GM15510 (cell line): ENCODE results near the gene VCL.

Experiments
- POLR2A ChIP-seq: IDR thresholded peaks from 3 replicates; pipeline ENCODE4 v1.6.1; 2011; ENCODE audit warnings: borderline replicate concordance; ENCODE audit not compliant: insufficient read length; ENCODE audit errors: extremely low read depth

The VCL gene

DNA sequence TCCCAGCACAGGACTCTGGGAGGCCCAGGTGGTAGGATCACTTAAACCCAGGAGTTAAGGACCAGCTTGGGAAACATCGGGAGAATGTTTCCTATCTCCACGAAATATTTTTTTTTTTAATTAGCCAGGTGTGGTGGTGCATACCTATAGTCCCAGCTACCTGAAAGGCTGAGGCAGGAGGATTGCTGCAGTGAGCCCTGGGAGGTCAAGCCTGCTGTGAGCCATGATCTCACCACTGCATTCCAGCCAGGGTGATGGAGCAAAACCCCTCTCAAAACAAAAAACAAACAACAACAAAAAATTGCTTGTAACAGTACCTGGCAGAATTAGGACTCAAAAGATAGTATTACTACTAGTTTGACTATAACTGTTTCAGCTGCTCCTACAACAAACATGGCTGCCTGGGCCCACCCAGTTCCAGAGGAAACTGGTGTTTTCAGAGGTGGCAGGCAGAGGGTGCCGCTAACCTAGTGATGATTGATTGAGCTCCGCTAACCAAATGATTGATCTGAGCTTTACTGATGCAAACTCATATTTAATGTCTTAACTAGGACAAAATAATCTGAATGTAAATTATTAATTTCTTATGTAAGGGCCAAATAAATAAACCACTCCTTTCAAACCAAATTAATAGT, 95.7 kb downstream of the VCL start:
- TF ChIP-seq POLR2A = no peak

DNA sequence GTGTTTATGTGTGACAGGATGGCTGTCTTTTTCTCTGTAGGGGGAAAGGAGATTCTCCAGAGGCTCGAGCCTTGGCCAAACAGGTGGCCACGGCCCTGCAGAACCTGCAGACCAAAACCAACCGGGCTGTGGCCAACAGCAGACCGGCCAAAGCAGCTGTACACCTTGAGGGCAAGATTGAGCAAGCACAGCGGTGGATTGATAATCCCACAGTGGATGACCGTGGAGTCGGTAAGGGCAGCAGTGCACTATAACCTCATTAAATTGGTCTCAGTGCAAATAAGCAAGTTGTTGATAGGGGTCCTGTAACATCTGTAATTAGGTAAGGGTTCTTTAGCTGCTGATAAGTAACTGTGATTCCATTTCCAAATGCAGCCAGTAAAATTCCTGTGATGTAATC, 96.3 kb downstream of the VCL start:
- no peak for TF ChIP-seq POLR2A

DNA sequence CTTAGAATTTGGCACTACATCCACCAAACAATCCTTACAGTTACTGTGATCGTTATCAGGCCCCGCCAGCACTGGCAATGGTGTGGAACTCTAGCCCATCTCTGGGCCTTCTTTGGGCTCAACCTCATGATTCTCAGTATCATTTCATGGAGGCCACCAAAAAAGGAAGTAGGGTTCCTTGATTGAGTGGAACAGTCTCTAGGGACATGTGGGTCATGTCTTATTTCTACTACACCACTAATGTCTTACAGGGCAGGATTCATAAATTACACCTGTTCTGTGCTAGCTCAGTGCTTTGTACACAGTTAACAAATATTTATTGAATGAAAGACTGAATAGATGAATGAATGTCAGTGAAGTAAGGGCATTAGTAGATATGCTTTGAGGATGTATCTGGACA, 98.9 kb downstream of the VCL start:
- no peak for TF ChIP-seq POLR2A

DNA sequence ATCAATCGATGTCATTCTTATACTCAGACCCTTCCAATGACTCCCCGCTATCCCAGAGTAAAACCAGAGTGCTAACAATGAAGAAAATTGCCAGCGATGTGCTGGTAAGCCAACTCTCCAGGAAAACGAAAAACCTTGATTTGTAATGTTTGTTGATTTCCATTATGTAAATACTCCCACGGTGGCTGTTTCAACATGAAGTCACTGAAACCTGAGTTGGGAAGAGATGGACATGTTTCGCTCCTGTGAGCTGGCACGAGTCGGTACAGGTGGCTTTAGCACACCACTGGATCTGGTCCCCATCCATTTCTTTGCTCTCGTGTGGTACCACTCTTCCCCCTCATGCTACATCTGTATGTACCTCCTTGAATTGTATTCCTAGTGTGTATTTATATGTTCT, 99.9 kb downstream of the VCL start:
- no peak for TF ChIP-seq POLR2A

DNA sequence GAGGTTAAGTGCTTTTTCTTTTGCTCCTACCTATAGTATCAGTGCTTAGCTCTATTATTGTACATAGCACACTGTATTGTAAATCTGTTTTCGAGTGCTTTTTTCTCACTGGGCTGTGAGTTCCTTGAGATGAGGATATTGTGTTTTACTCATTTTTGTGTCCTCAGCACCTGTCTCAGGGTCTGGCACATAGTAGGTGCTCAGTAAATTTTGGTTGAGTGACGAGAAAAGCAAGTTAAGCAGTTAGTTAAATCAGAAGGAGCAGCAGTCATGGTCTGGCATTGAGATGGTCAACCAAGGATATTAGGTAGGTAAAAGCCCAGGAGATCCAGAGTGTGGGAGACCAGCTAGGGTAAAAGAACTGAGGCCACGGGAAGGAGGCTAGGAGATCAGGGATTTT, 101.5 kb downstream of the VCL start:
- TF ChIP-seq POLR2A = no peak

DNA sequence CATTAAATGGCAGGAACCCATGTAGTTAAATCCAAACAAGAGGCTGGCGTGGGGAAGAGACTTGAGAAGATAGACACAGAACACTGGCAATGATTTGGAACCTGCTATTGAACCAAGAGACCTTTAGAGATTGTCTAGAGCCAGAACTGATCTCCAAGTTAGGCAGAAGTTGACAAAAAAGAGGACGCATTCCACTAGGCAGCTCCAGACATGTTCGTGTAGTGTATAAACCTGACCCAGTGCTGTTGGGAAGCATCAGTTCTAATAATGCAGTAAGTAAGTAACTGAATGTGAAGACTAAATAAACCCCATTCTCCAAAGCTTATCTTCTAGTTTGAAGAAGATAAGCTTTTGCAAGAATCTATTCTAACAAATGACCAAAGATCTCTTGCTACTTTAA, 101.9 kb downstream of the VCL start:
- TF ChIP-seq POLR2A = no peak

DNA sequence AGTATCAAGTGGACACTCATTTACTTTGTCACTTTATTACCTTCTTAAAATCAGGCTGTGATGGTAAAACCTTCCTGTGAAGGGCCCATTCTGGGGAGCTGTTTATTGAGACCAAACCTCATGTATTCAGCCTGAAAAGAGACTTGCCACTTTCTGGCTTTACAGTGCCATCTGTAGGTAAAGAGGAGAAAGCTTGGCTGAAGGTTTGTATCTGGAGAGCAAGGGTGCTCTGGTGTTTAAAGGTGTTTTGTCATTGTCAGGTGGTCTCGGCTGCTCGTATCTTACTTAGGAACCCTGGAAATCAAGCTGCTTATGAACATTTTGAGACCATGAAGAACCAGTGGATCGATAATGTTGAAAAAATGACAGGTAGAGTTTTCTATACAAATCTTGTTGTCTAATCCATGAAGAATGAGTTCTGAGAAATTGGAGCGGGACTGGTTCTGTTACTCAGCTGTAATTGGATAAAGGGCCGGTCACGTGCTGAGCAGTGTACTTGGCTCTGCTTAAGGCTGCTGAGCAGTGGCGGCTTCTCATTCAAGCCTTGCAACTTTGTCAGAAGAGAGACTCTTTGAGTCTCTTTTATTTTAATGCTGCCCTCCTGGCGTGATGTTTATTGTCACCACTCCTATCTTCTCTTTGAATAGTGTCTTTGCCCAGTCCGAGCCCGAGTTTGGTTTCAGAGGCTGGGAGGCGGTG, 105.8 kb downstream of the VCL start:
- TF ChIP-seq POLR2A = no peak

DNA sequence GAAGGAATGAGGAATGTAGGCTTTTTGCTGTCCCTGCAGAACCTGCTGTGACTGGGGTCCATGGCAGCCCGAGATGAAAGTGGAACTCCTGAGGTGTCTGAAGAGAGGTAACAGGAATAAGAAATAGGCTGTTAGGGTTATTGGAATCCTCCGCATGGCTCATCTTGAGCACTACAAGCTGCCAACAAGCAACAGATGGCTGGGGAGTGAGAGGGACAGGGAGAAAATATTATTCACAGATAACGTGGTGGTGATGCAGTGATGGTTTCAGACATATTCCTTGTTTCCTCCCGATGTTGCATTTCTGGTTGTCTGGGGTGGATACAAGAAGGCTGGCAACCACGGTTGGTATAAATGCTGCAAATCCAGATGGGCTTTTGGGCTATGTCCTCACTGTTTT, 106.6 kb downstream of the VCL start:
- no peak for TF ChIP-seq POLR2A

DNA sequence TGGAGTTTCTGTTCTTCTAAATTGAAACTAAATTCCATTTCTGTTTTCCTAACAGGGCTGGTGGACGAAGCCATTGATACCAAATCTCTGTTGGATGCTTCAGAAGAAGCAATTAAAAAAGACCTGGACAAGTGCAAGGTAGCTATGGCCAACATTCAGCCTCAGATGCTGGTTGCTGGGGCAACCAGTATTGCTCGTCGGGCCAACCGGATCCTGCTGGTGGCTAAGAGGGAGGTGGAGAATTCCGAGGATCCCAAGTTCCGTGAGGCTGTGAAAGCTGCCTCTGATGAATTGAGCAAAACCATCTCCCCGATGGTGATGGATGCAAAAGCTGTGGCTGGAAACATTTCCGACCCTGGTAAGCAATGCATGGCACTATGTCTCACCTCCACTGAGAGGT, 107.1 kb downstream of the VCL start:
- TF ChIP-seq POLR2A = no peak

DNA sequence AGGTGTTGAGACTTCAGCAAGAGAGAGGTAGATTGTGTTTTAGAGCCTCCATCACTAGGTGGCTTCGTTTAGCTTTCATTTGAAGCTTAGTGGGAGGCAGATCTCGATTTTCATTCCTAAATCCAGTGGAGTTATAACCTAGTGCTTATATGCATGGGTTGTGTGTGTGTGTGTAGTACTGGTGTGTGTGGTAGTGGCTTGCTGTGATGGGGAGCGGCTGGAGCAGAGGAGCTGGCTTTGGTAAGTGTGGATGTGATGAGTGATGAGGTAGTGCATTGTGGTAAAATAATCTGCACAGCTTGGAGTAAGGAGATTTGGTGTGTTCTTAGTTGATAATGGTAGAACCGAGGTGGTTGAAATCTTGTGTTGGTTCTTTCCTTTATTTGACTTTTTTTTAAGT, 109.5 kb downstream of the VCL start:
- no peak for TF ChIP-seq POLR2A

DNA sequence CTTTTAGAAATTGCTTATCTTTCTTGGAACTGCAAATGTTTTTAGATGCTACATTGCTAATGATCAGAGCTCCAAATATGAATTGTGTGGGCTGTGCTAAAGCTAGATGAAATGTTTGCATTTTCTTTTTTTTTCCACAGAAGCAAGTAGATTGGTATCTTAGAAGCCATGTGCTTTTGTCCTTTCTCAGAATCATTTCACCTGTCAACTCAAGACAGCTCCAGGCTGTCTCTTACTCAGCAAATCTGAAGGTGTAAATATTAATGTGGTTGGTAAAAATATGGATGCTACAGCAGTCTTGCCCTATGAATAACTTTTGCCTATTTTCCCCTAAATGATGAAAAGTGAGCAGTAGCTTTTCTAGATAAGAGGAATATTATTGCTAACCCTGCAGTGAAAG, 111.5 kb downstream of the VCL start:
- no peak for TF ChIP-seq POLR2A

DNA sequence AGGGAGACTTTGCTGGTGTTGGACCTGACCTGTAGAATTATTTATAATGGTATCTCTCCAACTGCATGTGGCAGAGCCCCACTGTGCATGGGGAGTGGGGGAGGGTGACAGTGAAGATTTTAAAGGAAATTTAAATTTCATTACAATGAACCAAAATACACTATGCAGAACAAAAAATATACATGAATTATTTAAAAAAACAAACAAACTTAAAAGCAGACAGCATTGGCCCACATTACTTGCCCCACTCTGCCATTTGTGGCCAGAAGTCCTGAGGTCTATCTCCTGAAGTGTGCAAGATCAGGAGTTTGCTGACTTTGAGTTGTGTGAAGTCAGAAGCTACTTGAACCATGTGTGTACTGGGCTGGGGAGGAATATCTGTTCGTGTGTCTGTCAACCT, 112.2 kb downstream of the VCL start:
- no peak for TF ChIP-seq POLR2A

DNA sequence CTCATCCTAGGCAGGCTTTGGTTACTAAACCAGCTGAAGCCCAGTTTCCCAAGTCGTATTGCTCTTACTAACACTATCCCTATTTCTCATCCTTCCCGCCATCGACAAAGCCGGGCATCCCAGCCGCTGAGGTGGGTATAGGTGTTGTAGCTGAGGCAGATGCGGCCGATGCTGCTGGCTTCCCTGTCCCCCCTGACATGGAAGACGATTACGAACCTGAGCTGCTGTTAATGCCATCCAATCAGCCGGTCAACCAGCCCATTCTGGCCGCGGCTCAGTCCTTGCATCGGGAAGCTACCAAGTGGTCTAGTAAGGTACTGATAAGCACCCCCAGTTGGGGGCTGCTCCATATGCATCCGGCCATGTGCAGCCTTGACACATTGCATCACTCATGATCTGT, 113.9 kb downstream of the VCL start:
- no peak for TF ChIP-seq POLR2A

DNA sequence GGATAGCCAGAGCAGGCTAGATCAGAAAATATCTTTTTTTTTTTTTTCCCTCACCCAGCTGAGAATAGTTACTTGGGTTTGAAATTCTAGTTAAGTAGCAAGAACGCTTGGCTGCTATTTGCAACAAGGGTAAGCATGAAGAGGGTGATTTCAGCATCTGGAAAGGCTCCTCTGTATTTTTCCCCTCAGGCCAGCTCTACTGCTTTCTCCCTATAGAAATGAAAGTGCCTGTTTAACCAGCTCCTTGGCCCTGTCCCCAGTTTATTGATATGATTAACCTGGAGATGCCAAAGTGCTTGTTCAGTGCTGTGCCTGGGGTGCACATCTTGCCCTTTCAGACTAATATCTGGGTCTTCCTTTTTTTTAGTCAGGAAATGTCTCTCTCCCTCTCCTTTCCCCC, 115.6 kb downstream of the VCL start:
- TF ChIP-seq POLR2A = no peak

DNA sequence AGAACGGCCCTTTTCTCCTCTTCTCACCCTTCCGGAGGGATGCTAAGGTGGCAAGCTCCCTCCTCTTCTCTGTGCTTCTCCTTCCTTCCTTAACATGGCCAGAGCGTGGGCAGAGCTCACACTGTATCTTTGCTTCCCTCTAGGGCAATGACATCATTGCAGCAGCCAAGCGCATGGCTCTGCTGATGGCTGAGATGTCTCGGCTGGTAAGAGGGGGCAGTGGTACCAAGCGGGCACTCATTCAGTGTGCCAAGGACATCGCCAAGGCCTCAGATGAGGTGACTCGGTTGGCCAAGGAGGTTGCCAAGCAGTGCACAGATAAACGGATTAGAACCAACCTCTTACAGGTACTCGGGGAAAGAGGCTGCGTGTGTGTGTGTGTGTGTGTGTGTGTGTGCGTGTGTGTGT, 116.1 kb downstream of the VCL start:
- no peak for TF ChIP-seq POLR2A

DNA sequence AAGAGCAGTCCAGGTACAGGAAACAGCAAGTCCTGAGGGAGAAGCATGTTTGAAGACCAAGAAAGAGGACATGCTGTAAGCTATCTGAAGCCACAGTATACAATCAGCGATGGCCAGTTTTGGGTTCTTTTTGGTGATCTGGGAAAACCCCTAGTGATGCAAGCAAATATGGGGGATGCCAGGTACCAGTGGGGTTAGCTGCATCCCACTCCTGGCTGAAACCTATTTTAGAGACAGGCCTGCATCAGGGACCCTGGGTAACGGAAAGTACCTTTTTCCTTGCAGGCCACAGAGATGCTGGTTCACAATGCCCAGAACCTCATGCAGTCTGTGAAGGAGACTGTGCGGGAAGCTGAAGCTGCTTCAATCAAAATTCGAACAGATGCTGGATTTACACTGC, 119.8 kb downstream of the VCL start:
- no peak for TF ChIP-seq POLR2A

DNA sequence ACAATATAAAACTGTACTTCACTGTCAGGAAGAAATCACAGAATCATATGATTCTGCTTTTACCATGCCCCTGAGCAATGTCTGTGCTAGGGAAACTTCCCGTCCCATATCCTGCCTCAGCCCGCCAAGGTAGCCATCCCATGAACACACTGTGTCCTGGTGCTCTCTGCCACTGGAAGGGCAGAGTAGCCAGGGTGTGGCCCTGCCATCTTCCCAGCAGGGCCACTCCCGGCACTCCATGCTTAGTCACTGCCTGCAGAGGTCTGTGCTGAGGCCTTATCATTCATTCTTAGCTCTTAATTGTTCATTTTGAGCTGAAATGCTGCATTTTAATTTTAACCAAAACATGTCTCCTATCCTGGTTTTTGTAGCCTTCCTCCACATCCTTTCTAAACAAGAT, 120.9 kb downstream of the VCL start:
- no peak for TF ChIP-seq POLR2A

DNA sequence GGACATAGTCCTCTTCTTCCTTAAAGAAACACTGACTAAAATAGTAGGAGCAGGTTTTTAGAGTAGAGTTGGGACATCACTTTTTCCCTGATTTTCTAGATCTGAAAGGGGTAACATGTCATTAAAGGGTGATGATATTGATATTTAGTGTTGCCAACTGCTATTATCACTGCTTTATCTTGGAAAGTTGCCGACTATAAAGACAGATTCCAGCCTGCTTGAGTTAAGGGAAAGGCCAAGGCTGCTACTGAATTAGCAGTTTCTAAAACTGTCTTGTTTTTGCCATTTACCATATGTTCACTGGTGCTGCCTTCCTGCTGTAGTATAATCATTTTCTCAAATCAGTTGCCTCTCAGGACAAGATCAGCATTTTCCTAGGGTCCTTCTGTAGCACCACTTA, 123.0 kb downstream of the VCL start:
- no peak for TF ChIP-seq POLR2A

DNA sequence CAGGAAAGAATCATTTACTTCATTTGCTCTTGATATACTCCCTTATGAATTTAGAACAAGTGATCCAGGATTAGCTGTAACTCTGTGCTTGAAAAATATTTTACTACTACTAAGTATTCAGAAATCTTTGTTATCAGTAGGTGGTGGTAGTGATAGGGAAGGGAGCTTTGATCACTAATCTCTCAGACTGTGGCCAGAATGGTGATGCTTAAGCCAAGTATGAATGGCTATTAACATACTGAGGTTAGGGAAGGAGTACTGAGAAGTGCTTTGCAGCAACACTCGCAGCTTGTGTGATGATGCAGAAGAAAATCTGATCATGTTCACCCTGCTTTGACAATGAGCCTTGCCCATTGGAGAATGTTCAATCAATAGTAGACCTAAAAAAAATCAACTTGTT, 123.5 kb downstream of the VCL start:
- no peak for TF ChIP-seq POLR2A
